ENCODE measurements around the gene FARSB.
"Not testable (repeated sequence)": the region's sequence is repeated elsewhere in the genome, so short reads cannot be mapped to it uniquely, and the experiment has no call there.

FARSB gene

DNA sequence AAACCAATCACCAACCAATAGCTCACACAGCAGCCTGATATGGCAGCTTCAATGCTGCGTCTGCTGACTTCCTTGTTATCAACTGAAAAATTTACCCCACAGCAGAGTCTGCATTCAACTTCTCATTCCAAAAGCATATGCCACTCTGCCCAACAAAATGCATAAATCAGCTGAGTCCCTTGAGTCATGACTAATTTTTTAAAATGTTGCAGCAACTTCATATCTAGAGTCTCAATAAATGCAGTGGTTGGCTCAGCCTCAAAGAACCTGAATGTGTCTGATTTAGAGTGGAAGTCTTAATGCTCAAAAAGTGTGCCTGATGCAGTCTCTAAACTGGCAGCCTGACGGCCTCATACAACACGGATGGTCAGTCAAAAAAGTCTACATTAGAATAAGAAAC lies 46.5 kb downstream of the FARSB start:
- no peak for DNase-seq (ENCODE audit: extremely low read depth in 1 of 2, low read depth in 1 of 2)

DNA sequence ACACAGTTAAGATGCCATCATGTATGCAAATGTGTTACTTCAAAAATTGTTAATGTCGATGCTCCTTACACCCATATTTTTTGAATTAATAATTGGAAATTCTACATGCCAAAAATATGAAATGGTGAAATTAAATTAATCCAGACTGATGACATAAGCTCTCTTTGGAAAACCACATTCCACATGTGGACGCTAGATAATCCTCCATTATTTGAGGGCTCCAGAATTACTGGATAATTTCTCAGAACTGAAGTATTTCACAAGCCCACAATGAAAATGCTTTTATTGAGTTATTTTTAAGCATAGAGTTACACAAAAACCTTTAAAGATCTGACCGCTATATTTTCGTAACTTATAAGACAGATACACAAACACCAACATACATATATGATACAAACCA lies 47.8 kb downstream of the FARSB start:
- no peak for DNase-seq (ENCODE audit: extremely low read depth in 1 of 2, low read depth in 1 of 2)

GRCh38 chr2:222606306-222606705 lies 49.6 kb downstream of the FARSB start:
- DNase-seq (ENCODE audit: extremely low read depth in 1 of 2, low read depth in 1 of 2) = no peak

GRCh38 chr2:222604749-222605515 lies 51.0 kb downstream of the FARSB start:
- no peak for DNase-seq (ENCODE audit: extremely low read depth in 1 of 2, low read depth in 1 of 2)

GRCh38 chr2:222603501-222603900 lies 52.4 kb downstream of the FARSB start:
- DNase-seq (ENCODE audit: extremely low read depth in 1 of 2, low read depth in 1 of 2) = no peak

GRCh38 chr2:222598611-222599010 lies 57.3 kb downstream of the FARSB start:
- no peak for DNase-seq (ENCODE audit: extremely low read depth in 1 of 2, low read depth in 1 of 2)

DNA sequence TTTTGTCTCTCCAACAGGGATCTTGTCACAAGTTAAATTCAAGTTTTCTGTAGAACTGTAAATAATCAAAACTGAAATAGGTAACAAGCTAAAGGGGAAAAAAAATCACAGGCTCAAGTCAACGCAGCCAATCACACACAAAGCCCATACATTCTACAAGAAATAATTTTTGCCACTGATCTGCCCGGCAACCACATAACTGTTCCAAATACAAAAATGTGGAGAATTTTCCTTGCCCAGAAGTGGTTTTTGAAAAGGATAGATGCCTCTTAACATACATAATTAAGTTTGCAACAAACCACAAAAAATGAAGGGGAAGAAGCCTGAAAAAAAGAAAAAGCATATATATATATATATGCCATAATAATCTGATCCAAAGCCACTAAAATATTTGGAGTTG lies 60.3 kb downstream of the FARSB start:
- DNase-seq (ENCODE audit: extremely low read depth in 1 of 2, low read depth in 1 of 2) = no peak

DNA sequence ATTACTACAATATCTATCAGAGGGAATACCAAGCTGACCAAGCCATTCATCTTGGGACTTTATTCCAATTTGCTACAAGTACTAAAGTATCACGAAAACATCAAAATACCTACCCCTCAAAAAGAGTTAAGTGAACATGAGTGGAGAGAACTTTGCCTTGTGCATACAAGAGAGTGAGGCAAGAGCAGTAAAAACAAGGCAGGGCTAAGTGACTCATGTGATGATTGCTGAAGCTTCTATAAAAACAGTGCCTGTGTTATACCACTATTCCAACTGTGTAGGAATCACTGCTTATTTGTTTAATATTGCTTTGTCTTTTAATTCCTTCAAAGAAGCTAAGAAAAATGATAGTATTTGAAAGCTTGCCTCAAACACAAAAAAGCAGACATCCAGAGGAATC lies 61.2 kb downstream of the FARSB start:
- no peak for DNase-seq (ENCODE audit: extremely low read depth in 1 of 2, low read depth in 1 of 2)

DNA sequence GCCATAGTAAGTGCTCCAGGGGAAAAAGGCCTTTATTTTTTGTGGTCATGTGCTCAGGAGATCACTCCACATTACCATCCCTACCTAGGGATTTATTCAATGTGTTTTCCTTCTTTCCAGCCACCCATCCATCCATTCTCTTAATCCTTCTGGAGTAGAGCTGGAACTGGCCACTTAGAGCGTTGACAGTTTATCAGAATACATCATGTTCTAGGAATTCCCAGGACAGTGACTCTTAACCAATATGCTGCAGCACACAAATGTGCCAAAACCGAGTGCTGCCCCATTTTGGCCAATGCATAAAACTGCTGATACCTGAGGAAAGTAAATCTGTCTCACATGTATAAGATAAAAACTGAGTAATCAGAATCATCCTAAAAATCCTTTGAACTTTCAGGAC lies 63.7 kb downstream of the FARSB start:
- DNase-seq (ENCODE audit: extremely low read depth in 1 of 2, low read depth in 1 of 2) = no peak

DNA sequence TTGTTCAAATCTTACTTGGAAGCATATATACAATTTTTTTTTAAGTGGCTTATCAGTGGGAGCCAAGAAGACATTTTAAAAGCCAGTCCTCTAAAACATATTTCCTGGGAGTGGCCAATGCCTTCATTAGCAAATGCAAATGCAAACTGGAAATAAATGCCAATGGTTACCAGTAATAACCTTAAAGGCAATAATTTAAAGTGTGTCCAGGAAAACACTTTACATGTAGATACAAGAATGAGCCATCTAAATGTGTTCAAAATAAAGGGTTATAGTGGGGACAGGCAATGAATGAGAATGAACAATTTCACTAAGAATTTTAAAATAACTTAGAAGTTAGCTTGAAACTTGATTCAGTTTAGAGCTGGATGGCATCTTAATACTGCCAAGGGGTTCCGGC lies 64.2 kb downstream of the FARSB start:
- DNase-seq (ENCODE audit: extremely low read depth in 1 of 2, low read depth in 1 of 2) = no peak

GRCh38 chr2:222584589-222584988 lies 71.3 kb downstream of the FARSB start:
- DNase-seq (ENCODE audit: extremely low read depth in 1 of 2, low read depth in 1 of 2) = not testable (repeated sequence)

DNA sequence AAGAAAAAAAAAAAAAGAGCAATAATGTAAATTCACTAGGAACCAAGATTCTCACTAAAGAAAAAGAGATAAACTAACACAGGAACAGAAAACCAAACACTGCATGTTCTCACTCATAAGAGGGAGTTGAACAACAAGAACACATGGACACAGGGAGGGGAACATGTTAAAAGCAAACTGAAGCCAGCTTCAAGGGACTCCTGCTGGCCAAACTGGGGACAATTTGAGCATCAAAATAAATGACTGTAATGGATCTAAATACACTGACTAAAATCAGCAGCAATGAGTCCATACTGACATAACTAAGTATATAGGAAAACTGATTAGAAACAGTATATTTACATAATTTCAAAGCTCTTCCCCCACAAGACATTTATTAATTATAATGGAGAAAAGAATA lies 73.0 kb downstream of the FARSB start:
- no peak for DNase-seq (ENCODE audit: extremely low read depth in 1 of 2, low read depth in 1 of 2)

DNA sequence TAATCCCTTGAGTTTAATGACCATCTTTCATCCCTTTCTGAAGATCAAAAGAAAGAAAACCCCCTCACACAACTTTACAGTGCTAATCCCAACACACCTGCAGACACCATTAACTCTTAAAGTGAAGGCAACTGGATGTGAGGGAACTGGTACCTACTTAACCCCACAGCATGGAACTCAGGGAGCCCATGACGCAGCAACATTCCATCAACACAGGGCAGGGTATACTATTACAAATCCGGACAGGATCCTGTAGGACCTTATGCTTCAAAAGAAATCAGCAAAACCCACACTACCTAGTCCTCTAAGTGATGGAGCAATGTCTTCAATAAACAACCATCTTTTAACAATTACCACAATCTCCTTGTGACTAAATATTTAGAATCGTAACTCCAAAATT lies 78.6 kb downstream of the FARSB start:
- no peak for DNase-seq (ENCODE audit: extremely low read depth in 1 of 2, low read depth in 1 of 2)

DNA sequence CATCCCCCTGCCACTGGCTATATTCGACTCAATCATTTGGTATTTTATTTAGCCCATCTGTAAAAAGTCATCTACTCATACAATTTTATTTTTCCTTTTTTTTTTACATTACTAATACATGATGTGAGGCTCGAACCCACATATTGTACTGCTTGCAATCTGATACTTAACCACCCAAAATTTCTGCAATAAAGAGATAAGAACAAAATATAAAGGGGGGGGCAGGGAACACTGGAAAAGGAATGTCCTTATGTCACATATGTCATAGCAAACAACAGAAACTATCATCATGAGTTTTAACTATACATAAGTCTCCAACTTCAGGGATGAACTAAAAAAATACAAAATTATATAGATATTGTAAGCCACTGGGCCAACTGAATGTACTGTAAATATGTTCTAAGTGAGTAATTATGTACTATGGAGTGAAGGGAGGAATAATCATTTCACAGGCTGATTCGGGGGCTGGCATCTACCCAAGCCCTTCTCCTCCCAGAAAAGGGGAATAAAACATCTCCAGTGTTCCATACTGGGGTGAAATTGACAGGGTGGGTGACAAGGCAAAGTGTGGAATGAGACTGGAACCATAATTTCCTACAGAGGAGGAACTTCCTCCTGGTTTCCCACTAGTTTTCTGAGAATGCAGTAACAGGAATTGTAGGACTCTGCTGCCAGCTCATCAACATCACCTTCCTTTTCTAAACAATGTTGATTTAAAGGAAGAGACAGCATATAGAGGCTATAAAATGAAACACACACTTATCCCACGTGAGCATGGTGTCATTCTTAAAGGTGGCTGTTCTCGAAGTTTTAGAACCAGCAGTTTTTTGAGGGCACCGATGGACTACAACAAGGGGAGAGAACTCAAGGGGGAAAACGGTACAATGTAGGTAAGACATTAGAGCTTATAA lies 79.5 kb downstream of the FARSB start:
- no peak for DNase-seq (ENCODE audit: extremely low read depth in 1 of 2, low read depth in 1 of 2)

- no peak for DNase-seq (ENCODE audit: extremely low read depth in 1 of 2, low read depth in 1 of 2)
Observed at GRCh38 chr2:222575618-222576017, 80.3 kb downstream of the FARSB start.

DNA sequence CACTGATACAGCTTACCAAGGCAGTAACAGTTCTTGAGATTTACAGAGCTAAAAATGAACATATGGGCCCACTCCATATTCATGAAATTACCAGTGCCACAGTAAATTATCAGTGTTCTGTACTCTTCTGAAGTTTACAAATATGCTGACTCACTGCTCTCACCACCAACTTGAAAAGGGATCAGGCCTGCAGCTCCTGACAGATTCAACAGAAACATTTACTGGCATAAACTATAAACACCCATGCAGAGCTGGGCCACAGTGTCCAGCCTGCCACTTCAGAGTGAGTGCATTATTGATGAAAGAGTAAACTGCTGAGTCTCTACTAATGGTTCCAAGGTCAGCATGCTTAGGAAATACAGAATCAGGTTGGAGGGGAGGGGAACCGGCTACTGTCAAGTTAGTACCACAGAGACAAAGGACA lies 83.1 kb downstream of the FARSB start:
- no peak for DNase-seq (ENCODE audit: extremely low read depth in 1 of 2, low read depth in 1 of 2)

- DNase-seq (ENCODE audit: extremely low read depth in 1 of 2, low read depth in 1 of 2) = no peak
Observed at GRCh38 chr2:222572264-222572721, 83.6 kb downstream of the FARSB start.

- DNase-seq (ENCODE audit: extremely low read depth in 1 of 2, low read depth in 1 of 2) = no peak
Observed at GRCh38 chr2:222569826-222570225, 86.1 kb downstream of the FARSB start.

GRCh38 chr2:222568865-222569264 lies 87.0 kb downstream of the FARSB start:
- no peak for DNase-seq (ENCODE audit: extremely low read depth in 1 of 2, low read depth in 1 of 2)

DNA sequence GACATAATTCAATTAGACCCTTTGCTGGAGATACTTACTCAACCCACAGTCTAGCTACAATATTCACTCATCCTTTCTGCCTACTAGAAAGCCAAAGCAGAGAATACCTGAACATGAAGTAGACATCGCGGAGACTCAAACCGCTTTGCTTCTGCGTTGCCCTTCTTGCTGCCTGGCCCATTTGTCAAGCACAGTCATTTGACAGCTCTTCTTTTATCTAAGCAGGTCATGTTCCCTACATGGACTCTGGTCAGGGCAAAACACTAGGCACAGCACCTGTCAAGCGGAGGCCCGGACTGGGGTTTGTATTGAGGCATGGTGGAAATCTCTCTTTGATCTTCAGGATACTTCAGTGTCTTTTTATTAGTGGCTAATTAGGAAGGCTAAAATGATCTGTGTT lies 89.7 kb downstream of the FARSB start:
- DNase-seq (ENCODE audit: extremely low read depth in 1 of 2, low read depth in 1 of 2) = no peak

- DNase-seq (ENCODE audit: extremely low read depth in 1 of 2, low read depth in 1 of 2) = no peak
Observed at GRCh38 chr2:222563936-222564335, 92.0 kb downstream of the FARSB start.

DNA sequence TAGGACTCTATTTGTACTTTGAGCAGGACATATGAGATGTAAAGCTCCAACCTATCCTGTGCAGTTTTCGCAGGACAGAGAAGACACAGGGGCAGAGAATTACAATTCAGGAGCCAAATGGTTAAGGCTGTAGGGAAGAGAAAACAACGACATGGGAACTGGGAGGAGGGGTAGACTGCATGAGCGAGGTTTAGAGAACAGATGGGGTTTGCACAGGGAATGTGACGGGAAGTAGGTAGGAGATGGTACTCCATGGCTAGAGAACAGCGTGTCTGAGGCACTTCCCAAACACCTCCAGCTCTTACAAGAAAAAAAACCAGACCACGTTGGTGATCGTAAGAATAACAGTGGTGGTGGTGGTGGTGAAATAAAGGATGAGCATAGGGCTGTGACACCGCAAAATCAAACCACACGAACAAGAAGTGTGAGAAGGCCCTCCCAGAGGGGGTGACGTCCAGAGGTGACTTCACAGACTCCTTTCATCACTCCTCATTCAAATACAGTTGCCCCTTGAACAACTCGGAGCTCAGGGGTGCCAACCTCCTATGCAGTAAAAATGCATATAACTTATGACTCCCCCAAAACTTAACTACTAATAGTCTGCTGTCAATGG lies 92.7 kb downstream of the FARSB start:
- no peak for DNase-seq (ENCODE audit: extremely low read depth in 1 of 2, low read depth in 1 of 2)
